GM12865 (cell line): Measurements from ENCODE around the gene DDAH1.

Experiments used
- DNase-seq: peaks from one replicate; pipeline ENCODE4 v3.0.0; 2010; ENCODE audit warnings: low read depth
- H3K4me3 ChIP-seq: 2 replicates; pipeline ENCODE4 v1.5.1; 2011; ENCODE audit warnings: mild to moderate bottlenecking, low read depth, low read length, control low read depth
- TF ChIP-seq, protein P1 (sequence below): IDR thresholded peaks from 2 replicates; pipeline ENCODE4 v1.5.1; 2011; ENCODE audit warnings: low read length, control low read depth, low read depth, inconsistent platforms; ENCODE audit not compliant: insufficient read depth; ENCODE audit errors: missing control alignments

Gene DDAH1

DNA sequence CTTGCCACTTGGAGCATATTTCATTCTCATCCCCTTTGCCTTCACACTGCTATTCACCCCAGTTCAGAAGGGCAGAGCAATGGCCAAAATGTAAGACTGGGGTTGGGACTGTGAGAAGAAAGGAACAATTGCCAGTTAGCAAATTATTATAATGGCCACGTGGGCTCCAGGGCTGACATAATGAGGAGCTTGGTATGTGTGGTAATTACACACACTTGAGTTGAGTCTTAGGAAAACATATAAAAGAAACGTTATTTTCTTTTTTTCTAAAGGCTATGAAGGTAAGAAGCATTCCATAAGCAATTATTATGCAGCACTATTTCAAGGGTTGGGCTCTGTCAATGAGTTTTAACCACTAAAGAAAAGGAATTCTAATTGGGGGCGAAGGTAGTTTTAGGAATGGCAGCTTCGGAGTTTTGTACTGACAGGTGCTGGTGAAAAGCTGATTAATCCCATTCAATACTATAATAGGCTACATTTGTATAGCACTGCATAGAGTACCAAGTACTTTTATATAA lies 156.1 kb downstream of the DDAH1 start:
- TF ChIP-seq, protein P1, sequence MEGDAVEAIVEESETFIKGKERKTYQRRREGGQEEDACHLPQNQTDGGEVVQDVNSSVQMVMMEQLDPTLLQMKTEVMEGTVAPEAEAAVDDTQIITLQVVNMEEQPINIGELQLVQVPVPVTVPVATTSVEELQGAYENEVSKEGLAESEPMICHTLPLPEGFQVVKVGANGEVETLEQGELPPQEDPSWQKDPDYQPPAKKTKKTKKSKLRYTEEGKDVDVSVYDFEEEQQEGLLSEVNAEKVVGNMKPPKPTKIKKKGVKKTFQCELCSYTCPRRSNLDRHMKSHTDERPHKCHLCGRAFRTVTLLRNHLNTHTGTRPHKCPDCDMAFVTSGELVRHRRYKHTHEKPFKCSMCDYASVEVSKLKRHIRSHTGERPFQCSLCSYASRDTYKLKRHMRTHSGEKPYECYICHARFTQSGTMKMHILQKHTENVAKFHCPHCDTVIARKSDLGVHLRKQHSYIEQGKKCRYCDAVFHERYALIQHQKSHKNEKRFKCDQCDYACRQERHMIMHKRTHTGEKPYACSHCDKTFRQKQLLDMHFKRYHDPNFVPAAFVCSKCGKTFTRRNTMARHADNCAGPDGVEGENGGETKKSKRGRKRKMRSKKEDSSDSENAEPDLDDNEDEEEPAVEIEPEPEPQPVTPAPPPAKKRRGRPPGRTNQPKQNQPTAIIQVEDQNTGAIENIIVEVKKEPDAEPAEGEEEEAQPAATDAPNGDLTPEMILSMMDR: no peak
- no peak overlapping the region for H3K4me3 ChIP-seq
- DNase-seq: no peak

DNA sequence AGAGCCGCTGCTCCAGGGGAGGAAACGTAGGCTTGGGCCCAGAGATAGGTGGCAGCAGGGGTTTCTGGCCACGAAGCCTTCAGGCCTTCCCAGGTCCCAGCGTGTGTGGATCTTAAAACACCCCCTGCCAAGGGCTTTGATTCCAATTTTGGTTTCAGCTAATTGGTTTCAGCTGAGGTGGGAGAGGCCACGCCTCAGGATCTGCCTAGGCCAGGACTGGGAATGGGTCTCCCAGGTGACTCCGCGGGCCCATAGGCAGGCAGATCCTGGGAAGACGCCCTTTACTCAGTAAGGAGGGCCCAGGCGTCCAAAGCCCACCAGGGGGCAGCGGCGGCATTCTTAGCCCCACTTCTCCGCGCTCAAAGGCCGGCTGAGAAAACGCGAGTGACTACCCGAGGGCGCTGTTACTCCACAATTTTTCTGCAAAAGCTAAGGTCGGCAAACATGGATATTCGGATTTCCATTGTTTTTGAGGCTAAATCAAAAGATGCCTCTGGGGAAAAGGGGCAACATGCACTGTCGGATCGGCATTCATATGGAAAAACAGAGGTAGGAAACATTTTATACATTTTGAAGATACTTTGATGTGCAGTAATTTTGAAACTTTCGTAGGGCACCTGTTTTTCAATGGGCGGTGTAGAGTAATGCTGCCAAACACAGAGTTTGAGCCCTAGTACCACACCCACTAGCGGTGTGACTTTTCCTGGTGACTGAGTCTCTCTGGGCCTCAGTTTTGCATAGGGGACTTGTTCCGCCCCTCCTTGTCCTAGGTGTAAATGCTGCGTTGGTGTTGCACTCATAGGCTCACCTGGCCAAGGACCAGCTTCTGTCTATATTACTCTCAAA lies 156.7 kb downstream of the DDAH1 start:
- no peak overlapping the region for H3K4me3 ChIP-seq
- peak; percentile 79 for DNase-seq
- TF ChIP-seq, protein P1: peak; percentile 92

DNA sequence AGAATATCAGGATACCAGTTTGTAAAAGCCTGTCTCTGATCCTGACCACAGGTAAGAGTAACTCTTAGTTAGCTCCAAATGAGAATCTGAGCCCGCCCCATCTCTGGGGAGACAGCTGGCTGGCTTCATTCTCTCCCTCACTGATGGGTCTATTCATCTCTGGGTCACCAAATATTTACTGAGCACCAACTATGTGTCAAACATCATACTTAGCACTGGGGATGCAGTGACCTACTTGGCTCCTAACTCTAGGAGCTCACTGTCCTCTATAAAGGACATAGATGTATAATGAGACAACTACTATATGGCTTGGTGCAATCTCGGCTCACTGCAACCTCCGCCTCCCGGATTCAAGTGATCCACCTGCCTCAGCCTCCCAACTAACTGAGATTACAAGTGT lies 158.7 kb downstream of the DDAH1 start:
- TF ChIP-seq, protein P1: no peak
- DNase-seq: no peak
- no peak overlapping the region for H3K4me3 ChIP-seq

DNA sequence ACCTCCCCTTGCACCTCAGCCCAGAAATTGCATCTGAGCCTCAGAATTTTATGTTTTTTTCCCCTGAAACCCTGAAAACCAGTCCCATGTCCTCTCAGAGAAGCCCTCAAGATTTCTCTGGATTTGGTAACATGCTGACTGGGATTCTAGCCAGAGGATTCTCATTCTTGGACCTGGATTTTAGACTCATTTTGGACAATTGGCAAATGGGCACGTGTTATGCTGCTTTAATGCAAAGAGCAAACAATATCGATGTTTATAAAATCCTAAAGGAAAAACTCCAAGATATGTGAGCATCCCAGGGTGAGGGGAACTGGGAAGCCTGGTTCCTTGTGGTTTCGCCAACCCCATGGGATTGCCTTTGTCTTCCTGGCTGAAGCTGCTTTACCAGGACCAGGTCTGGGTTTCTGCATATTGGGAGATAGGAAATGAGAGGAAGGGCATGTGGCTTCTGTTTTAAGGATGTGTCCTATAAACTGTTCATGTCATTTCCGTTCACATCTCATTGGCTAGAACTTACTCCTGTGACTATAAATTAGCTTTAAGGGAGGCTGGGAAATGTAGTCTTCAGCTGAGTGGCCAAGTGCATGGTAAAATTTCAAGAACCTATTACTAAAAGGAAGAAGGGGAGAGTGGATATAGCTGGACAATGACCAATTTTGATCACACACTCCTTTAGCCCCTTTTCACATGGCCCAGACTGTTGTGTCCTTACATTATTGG lies 161.4 kb downstream of the DDAH1 start:
- TF ChIP-seq, protein P1: no peak
- H3K4me3 ChIP-seq: no peak overlapping the region
- peak; percentile 34 for DNase-seq

DNA sequence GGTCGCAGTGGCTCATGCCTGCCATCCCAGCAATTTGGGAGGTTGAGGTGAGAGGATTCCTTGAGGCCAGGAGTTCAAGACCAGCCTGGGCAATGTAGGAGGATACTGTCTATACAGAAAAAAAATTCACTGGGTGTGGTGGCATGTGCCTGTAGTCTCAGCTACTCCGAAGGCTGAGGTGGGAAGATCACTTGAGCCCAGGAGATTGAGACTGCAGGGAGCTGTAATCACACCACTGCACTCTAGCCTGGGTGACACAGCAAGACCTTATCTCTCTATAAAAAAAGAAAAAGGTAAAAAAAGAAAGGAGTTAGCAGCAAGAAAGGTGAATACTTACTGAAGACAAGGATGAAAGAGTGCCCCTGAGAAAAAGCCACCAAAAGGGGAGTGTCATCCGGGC lies 164.8 kb downstream of the DDAH1 start:
- TF ChIP-seq, protein P1: no peak
- no peak for DNase-seq

DNA sequence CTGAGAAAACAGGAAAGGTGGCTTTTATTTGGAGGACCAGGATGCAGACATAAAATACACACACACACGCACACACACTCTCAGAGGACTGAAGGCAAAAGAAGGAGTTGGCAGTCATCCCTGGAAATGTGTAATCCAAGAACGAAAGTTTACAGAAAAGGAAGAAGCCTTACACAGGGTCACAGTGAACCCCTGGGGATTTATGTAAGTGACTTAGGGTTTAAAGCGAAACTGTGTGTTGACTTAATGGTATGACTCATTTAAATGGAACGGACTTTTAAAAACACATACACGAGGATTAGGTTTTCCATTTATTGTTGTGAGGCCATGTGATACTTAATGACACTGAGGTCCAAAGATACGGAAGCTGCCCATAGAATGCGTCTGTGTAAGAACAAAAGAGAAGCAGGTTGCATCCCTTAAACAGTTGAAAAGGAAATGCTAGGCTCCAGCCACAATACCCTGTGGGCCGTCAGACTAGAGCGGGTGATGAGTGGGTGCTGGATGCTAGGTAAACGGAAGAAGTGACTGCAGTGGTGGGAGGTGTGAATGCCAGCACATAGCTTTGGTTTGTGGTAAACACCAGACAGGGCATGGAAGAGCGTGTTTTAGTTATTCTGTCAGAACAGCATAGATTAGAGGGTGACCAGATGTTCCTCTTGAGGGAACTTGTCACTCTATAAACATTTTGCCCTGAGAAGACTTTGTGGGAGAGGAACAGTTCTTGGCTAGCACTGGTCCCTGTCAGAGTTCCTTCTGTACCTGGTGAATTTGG lies 166.9 kb downstream of the DDAH1 start:
- TF ChIP-seq, protein P1: no peak
- DNase-seq: peak; percentile 79
- H3K4me3 ChIP-seq: no peak overlapping the region

More for the DNA sequence above, 164.8 kb downstream of the DDAH1 start:
- no peak overlapping the region for H3K4me3 ChIP-seq
